ENCODE measurements around the gene HSD17B12. TPM values are rescaled to one million over a fixed set of nuclear protein-coding genes. Genes with fewer than 3 reads are reported as not detected.
A peak's percentile ranks its signal among the peaks of the same experiment; 100 is the strongest.

Gene HSD17B12
- total and polyA plus RNA-seq, 8 donors = 64.5 to 150 (median 78.1) TPM

DNA sequence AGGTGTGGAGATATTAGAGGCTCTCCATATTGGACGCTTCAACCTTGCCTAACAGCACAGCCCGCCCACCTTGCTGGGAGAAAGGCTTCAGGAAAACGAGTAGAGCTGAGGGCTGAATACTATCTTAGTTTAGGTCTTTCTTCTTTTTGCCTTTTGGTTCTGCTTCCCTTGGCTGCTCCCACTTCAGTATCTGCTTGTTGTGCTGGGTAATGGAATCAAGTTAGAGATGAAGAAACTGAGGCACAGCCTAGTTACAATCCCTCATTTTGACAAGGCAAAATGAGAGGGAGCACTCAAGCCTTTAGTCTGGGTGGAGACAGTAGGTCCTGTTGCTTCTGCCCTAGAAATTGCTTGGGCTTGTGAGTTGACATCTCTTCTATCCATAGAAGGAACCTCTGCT, 41.3 kb upstream of the HSD17B12 start:
- DNase-seq (no peak), ATAC-seq (no peak)
- no peak overlapping the region for H3K27ac ChIP-seq
- no peaks in the 10 kb centered on the region for H3K36me3 ChIP-seq
- H3K9me3 ChIP-seq = no peaks in the 10 kb centered on the region
- intact Hi-C loops (cut with DNase I) = no loop called here
- H3K27me3 ChIP-seq = peaks cover 48 to 80% of the 10 kb centered on the region in 2 donors
- H3K4me1 ChIP-seq = peaks cover 0 to 6% of the 10 kb centered on the region in 2 donors
- TF ChIP-seq, protein P1, sequence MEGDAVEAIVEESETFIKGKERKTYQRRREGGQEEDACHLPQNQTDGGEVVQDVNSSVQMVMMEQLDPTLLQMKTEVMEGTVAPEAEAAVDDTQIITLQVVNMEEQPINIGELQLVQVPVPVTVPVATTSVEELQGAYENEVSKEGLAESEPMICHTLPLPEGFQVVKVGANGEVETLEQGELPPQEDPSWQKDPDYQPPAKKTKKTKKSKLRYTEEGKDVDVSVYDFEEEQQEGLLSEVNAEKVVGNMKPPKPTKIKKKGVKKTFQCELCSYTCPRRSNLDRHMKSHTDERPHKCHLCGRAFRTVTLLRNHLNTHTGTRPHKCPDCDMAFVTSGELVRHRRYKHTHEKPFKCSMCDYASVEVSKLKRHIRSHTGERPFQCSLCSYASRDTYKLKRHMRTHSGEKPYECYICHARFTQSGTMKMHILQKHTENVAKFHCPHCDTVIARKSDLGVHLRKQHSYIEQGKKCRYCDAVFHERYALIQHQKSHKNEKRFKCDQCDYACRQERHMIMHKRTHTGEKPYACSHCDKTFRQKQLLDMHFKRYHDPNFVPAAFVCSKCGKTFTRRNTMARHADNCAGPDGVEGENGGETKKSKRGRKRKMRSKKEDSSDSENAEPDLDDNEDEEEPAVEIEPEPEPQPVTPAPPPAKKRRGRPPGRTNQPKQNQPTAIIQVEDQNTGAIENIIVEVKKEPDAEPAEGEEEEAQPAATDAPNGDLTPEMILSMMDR (IDR thresholded peaks at IDR 0.05) = no peak
- H3K4me3 ChIP-seq = no peak overlapping the region

DNA sequence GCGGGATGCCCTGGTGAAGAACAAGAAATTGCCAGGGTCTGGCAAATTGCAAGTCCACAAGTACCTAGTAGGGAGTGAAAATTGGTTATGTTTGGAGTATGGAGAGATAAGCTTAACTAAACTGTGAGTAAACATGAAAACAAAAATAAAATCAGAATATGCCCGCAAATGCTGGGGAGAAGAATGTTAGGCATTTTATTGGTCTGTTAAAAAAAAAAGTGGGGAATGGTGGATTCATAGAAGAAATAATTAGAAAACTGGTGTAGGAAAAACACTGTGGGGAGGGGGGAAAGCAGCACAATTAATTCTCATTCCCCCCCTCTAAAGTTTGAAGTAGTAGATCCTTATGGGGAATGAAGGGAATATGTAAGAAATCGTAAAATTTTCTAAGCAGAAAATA, 40.6 kb upstream of the HSD17B12 start:
- DNase-seq = no peak
- no peak for ATAC-seq
- Histone ChIP-seq H3K27ac (no peak overlapping the region), H3K4me1 (peaks cover 3 to 10% of the 10 kb centered on the region in 2 donors), H3K27me3 (peaks cover 41 to 74% of the 10 kb centered on the region in 2 donors), H3K36me3 (no peaks in the 10 kb centered on the region), H3K9me3 (no peaks in the 10 kb centered on the region), H3K4me3 (no peak overlapping the region)
- TF ChIP-seq, protein P1 (IDR thresholded peaks at IDR 0.05) = no peak
- intact Hi-C loops (cut with DNase I) = no loop called here

DNA sequence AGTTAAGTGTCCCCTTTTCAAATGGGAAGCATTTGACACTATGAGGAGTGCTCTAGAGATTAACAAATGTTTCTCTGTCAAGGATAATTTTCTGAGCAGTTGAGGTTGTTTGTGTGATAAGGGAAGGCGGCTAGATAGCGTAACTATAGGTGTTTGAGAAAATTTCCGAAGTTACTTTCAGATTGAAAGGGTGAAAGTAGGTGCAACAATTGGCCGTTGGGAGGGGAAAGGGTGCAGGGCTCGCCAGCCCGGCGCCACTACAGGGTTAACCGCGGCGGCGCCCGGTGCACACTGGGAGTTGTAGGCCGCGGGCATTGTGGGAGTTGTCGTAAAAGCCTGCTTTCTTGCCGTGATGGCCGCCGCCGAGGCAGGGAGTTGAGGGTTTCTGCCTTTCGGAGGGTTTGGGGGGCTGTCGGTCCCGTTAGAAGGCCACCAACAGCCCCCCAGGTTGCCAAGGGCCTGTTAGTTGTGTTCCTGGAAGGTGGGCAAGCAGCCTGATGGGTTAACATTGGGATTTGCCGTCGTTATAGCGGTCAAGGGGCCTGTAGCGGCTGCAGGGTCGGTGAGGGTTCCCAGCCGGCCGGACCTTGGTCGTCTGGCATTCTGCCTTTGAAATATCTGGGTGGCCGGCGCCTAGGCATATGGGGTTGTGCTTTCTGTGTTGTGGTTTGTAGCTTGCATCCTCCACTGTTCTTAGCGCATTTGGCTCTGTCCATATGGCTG, 36.5 kb upstream of the HSD17B12 start:
- peaks cover 8 to 18% of the 10 kb centered on the region in 2 donors for H3K4me1 ChIP-seq
- TF ChIP-seq, protein P1 (IDR thresholded peaks at IDR 0.05) = no peak
- H3K27ac ChIP-seq = peak overlapping the region in 1 of 2 donors; percentile 63
- H3K36me3 ChIP-seq = no peaks in the 10 kb centered on the region
- peak overlapping the region; percentile 76 to 82 for H3K4me3 ChIP-seq
- peak; percentile 100 for ATAC-seq
- intact Hi-C loops (cut with DNase I) = no loop called here
- H3K9me3 ChIP-seq = no peaks in the 10 kb centered on the region
- H3K27me3 ChIP-seq = peaks cover 23 to 33% of the 10 kb centered on the region in 2 donors
- DNase-seq = peak; percentile 83 to 96 (median 88)

DNA sequence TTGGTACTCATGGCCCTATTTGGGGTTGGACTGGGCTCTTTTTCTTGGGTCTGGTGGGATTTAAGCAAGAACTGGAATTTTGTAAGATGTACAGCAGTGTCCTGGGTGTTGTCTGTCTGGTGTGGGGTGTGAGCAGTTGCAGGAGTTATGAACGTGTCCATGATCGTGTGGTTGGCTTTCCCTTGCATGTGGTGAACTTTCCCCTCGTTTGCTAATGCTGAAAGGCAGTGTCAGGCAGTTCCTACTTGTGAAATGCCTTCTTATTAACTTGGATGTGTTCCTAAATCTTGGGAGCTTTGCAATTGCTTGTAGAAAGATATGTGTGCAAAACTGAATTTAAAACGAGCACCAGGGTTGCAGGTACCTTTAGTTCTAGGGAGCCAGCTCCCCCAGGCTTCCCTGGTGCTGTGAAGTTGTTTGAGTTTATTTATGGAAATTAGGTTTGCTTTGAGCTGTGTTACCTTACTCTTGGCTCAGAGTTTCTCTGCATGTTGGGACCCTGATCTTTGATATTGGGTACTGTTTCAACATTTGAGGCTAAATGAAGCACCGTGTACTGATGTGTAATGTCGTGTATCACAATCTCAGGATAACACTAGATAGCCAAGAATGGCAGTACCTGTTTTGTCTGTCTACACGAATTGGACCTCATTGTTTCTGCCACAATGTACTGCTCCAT, 35.8 kb upstream of the HSD17B12 start:
- Histone ChIP-seq H3K9me3 (no peaks in the 10 kb centered on the region), H3K27me3 (peaks cover 18 to 26% of the 10 kb centered on the region in 2 donors), H3K36me3 (no peaks in the 10 kb centered on the region), H3K4me1 (peaks cover 8 to 18% of the 10 kb centered on the region in 2 donors), H3K27ac (peak overlapping the region in 1 of 2 donors; percentile 63), H3K4me3 (peak overlapping the region; percentile 76 to 82)
- TF ChIP-seq, protein P1 (IDR thresholded peaks at IDR 0.05) = no peak
- intact Hi-C loops (cut with DNase I) = no loop called here
- DNase-seq (peak in 1 of 4 donors; percentile 4), ATAC-seq (peak; percentile 27)

DNA sequence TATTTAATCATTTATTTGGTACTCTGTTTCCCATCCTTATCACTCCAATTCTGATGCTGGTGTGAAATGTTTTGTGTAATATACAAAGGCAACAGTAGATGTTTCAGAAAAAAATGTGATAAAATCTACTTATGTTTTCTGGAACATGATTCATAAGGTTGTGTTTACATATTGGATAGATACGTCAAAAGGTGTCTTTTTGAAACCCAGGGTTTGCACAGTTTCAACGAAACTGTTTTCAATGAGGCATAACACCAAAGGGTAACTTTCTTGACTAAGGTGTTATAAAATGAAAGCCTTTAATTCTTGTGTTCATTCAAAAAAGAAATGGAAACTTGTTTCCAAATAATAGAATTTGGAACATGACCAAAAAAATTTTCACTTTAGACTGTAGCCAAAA, 33.8 kb upstream of the HSD17B12 start:
- intact Hi-C loops (cut with DNase I) = no loop called here
- Histone ChIP-seq H3K4me1 (peaks cover 8 to 18% of the 10 kb centered on the region in 2 donors), H3K27ac (no peak overlapping the region), H3K27me3 (peaks cover 0 to 9% of the 10 kb centered on the region in 2 donors), H3K36me3 (no peaks in the 10 kb centered on the region), H3K9me3 (no peaks in the 10 kb centered on the region), H3K4me3 (no peak overlapping the region)
- TF ChIP-seq, protein P1 (IDR thresholded peaks at IDR 0.05) = no peak
- no peak for DNase-seq
- ATAC-seq = no peak

Measured in left lung (tissue), 10 donors.